Endothelial cell of hepatic sinusoid (primary cell): ENCODE results near the gene TLX1.

ENCODE experiments used
- in situ Hi-C: cut with HindIII; loops from 2 replicates; pipeline ENCODE4 v1.10.0; 2017; ENCODE audit warnings: low sequenced_read_pairs

Gene TLX1

GRCh38 chr10:101133489-101134298, 2.6 kb downstream of the TLX1 start:
- in situ Hi-C loops: no loop called here

- in situ Hi-C loops: no loop called here
Measured at GRCh38 chr10:101134299-101135127, 3.4 kb downstream of the TLX1 start.

GRCh38 chr10:101135141-101136006, 4.3 kb downstream of the TLX1 start:
- in situ Hi-C loops: no loop called here

DNA sequence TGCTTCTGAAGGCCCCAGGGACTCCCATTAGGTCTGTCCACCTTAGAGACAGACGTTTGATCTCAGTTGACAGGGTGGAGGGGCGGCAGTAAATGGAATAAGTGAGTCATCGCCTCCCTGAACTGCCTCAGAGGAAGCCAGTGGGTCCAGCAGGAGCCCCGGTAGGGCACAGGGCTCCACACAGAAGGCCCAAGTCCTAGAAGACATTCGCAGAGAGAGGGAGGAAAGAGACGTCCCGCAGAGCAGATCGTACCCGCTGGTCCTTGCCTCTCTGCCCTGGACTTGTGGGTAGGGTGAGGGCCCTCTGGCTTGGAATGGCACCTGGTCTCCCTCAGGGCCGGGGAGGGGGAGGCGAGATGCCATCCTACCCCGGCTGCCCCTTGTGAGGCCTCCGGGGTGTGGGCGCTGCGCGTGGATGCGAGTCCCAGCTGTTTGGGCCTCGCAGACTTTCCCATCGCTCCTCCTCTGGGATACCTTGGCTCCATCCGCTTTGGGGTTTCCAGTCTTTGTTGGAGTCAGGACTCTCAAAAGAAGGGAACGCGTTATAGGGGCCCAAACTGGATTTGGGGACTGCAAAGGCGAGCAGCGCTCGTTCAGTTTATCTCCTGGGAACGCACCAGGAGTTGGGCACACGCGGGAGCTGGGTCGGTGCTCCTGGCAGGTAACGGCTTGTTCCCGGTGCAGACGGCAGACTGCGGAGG, 5.1 kb downstream of the TLX1 start:
- in situ Hi-C loops: no loop called here

- in situ Hi-C loops: no loop called here
Measured at GRCh38 chr10:101136708-101137121, 5.6 kb downstream of the TLX1 start.

GRCh38 chr10:101137271-101137670, 6.2 kb downstream of the TLX1 start:
- in situ Hi-C loops: no loop called here

GRCh38 chr10:101138788-101139420, 7.8 kb downstream of the TLX1 start:
- in situ Hi-C loops: no loop called here

DNA sequence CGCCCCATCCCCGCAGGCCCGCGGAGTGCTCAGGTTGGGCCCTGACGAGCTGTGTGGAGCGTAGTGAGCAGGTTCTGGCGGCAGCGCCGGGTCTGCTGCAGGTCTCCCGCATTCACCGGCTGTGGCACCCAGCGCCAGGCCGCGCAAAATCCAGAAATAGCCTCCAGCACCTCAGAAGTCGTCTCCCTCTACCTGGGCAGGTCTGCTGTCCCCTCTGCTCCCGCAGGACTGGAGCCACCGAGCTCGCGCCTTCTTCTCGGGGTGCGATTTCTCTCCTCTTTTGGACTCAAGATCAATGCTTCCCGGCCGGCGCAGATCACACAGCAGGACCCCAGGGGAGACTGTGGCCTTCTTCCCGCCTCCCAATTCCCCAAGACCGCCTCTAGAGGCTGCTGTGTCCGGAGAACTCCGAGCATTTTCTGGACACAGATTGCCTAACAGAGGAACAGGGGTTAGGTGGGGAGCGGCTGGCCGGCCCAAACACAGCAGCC, 8.4 kb downstream of the TLX1 start:
- in situ Hi-C loops: no loop called here

DNA sequence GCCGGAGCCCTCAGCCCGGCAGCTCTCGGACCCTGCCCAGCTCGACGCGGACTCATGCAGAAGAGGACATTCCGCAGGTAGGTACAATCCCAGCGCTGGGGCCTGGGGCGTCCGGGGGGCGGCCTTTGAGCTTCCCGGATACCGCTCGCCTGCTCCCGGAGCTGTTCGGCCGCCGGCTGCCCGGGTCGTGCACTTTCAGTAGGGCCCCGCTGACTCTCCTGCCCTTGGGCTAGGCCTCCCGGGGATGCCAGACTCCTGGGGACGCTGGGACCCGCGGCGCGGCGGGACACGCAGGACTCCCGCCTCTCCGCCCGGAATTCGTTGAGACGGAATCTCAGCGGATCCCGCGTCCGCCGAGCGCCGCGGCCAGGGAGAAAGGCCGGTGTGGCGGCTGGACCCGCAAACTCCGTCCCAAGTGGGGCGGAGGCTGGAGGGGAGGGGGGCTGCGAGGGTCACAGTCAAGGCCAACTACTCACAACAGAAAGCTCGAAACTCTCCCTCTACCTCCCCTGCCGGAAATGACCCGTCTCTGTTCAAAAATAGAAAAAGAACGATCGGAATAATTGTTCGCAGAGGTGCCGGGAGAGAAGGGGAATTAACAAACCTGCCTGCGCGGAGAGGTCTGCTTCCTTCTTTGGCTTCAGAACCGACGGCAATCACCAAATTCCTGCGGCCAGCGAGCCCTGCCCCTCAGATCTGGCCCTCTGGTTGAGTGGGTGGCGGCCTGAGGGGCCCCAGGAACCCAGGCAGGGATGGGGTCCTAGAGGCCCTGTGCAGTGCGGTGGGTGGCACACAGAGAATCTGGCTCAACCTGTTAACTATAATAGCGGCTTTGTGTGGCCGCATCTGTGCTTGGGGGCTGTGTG, 9.2 kb downstream of the TLX1 start:
- in situ Hi-C loops: no loop called here

DNA sequence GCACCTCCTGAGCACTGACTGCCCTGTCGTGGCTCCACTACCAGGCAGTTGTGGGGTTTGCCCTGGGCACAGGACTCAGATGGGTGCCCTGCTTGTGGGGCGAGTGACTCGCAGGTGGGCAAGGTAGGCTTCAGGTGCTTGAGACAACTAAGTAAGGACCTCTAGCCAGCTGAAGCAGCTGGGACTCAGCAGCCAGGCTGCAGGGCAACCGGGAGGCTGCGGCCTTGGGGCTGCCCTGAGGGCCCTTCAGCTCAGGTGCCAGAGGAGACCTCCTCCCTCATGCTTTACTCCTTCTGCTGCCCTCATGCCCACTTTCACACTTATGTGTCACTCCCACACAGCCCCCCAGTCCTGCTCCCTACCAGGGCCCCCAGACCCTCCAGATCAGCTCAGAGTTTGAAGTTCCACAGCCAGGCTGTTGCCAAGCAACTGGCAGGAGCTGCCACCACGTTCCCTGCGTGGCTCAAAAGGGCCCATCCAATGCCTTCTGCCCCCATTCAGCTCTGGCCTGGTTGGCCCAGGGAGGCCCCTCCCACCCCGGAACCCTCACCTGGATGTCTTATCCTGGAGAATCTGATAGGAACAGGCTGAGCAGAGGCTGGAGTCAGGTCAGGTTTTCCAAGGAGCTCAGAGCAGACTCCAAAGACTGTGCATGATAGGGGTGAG, 10.0 kb downstream of the TLX1 start:
- in situ Hi-C loops: no loop called here

GRCh38 chr10:101141616-101142532, 10.8 kb downstream of the TLX1 start:
- in situ Hi-C loops: no loop called here

- in situ Hi-C loops: no loop called here
Measured at GRCh38 chr10:101142533-101143344, 11.6 kb downstream of the TLX1 start.

GRCh38 chr10:101143345-101143630, 12.2 kb downstream of the TLX1 start:
- in situ Hi-C loops: no loop called here

DNA sequence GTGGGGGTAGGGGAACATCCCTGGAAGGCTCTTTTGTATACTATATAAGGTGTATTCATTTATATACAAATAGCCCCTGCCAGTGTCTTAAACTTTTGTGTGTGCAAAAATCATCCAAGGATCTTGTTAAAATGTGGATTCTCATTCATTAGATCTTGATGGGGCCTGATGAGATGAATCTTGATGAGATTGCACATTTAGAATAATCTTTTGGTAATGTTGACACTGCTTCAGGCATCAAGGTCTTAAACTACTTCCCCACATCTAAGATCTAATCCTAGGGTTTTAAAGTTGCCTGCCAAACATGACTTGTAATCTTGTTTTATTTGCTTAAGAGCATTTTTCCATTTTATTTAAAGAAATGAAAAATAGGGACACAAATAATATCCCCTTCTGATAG, 13.0 kb downstream of the TLX1 start:
- in situ Hi-C loops: no loop called here

- in situ Hi-C loops: loop anchor here (5.0 kb wide), 1 partner anchor 43 kb away; no protein-coding TSS in a partner anchor
Measured at GRCh38 chr10:101145145-101145544, 14.0 kb downstream of the TLX1 start.

- in situ Hi-C loops: loop anchor here (5.0 kb wide), 1 partner anchor 44 kb away; no protein-coding TSS in a partner anchor
Measured at GRCh38 chr10:101145750-101146391, 14.8 kb downstream of the TLX1 start.
